Astrocyte of the hippocampus (primary cell): ENCODE measurements around the gene PER3.

Experiments
- DNase-seq: peaks from one replicate; pipeline ENCODE4 v3.0.0; 2011; ENCODE audit warnings: low read depth, low spot score

The PER3 gene

DNA sequence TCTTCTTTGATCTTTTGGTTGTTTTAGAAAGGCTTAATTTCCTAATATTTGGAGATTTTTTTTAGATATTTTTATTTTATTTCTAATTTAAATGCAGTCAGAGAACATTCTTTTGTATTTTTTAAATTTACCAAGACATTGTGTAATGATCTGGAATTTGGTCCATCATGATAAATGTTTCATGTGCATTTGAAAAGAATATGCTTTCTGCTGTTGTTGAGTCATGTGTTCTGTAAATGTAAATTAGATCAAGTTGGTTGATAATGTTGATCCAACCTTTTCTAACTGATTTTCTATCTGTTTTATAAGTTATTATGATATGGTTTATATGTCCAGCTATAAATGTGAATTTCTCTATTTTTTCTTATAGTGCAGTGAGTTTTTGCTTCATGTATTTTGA lies 48.9 kb downstream of the PER3 start:
- DNase-seq: no peak

DNA sequence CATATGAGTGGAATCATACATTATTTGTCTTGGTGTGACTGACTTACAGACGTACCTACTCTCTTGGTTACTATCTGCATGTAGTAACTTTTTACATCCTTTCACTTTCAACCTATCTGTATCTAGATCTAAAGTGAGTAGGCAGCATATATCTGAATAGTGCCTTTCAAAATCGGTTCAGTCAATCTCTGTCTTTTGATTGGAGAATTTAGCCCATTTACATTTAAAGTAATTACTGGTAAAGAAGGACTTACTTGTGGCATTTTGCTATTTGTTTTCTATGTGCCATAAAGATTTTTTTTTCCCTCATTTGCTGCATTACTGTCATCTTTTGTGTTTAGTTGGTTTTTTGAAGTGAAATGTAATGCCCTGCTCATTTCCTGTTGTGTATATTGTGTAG lies 54.6 kb downstream of the PER3 start:
- no peak for DNase-seq

DNA sequence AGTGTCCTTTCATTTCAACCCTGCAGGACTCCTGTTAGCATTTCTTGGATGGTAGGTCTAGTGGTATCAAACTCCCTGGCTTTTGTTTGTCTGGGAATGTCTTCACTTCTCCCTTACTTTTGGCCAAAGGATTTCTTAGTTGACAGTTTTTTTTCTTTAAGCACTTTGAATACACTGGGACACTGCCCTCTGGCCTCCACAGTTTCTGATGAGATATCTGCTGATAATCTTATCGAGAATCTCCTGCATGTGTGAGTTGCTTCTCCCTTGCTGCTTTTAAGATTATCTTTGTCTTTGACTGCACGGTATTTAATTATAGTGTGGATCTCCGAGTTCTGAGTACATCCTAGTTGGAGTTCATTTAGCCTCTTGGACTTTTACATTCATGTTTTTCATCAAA lies 55.4 kb downstream of the PER3 start:
- no peak for DNase-seq

DNA sequence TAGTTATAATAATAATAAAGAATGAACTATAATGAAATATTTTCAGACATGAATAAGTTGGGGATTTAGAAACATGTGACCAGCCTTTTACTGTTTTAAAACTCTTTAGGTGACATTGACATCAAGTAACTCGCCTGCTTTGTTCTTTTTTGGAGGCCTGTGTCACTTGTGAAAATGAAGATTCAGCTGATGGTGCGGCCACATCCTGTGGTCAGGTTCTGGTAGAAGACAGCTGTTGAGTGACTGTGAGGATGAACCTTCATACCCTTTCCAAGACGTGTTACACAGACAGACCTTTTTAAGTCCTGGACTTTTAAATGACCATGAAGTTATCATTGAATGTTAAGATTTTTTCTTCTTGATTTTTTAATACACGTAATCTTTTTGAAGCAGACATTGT lies 58.4 kb downstream of the PER3 start:
- no peak for DNase-seq

DNA sequence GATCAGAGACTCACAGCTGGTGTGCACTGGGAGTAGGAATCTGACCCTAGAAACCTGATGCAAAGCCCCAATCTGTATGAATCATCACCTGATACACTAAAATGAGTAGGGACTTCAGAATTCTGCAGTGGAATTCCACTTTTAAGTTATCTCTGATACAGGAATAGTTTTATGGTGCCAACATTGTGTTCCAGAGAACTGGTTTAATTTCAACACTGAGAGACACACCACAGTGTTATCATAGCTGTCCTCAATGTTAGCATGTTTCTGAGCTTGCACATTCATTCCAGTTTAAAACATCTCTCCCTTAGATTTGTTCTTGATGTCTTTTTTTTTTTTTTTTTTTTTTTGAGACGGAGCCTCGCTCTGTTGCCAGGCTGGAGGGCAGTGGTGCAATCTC lies 61.7 kb downstream of the PER3 start:
- DNase-seq: peak; percentile 34

DNA sequence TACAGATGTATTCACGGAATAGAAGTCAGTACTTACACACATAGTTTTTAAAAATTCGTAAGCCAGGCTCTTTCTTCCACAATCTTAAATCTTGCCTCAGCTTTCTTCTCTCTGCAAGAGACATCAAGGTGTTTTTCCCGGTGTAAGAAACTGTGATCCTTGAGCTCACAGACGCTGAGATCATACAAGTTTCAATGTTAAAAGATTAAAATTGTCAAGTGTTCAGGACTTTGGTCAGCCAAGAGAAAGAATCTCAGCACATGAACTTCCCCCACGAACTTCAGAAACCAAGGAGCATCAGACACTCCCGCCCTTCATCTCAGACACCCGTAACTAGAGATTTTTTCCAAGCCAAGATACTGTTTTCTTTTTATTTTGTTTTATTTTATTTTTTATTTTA lies 62.6 kb downstream of the PER3 start:
- DNase-seq: no peak

DNA sequence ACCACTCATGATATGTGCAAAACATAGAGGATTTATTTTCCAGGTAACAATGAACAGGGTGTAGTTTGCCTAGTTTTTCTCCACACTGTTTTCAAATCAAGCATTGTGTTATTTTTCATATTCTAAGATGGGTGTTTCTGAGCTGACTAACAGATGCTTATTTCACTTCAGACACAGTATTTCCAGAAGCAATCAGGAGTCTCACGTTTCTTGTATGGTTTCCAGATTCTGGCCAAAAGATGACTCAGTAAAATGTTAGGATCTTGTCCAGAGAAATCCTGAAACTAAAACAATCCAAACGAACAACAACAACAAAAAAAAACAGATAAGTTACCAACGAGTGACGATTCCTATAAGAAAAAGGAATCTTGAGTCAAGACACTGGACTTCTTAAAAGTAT lies 63.5 kb downstream of the PER3 start:
- DNase-seq: peak; percentile 60

DNA sequence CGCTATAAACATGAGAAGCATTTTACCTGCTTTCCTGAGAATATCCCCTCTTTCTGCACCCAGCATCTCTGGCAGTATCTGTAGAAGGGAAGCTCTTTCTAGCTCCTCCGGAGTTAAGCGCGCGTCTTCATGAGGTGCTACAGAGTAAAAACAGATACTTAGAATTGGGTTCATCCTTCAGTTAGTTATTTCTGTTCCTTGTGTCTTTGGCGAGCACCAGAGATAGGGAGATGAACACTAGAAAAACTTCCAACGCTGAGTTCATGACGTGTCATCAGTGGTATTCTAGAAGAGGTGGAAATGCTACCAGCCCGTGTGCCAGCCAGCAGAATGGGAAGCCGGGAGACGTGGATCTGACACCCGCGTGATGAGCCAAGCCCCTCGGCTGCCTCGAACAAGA lies 66.7 kb downstream of the PER3 start:
- no peak for DNase-seq

DNA sequence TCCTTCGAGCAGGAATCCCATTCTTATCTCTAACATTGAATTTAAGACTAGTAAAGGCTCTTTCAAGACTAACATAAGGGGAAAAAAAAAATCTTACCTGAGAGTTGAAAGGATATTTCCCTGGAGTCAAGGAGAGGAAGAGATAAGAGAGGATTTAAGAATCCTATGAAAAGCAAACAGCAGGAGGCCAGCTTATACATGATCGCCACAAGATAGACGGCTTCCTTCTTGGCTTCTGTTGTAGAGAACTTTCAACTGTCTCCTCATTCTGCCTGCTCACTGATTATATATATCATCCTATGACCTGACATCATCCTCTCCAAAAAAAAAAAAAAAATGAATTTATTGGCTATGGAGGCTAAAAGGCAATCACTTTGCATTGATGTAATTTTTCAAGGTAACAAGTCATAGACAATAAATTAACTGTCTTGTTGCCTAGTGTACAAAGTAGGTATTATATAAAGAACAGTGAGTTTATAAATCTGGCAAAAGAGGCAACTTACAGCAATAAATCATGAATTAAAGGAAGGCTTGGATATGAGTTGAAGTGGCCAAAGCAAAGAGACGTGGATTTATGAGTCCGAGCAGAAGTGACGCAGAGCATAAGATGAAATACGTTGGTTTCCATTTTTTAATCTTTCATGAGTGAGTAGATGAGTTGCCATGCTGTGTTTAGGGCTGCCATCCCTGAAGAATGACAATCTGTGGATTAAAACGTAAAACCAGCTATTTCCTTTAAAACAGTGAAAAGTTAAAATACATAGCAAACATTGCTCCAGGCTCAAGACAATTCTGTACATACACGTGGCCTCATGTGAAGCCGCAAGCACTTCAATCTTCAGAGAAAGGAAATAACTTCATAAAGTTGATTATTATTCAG lies 69.0 kb downstream of the PER3 start, which contains the start of gene UTS2:
TSS of gene UTS2 (minus strand) at position 262 of the 880 bp plus-strand sequence. CDS start at position 200, 62 bp downstream.
- no peak for DNase-seq

DNA sequence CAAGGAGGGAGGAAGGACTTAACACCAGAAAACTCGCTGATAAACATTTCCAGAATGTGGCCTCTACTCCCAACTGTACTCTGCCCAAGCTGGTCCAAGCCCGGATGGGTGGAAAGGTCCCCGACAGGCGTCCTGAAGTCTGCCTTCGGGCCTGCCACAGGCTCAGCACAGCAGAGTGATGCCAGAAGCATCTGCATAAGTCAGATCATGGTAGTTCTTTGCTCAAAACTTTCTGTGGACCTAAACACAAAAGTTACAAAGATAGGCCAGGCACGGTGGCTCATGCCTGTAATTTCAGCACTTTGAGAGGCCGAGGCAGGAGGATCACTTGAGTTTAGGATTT lies 69.6 kb downstream of the PER3 start:
- DNase-seq: no peak

DNA sequence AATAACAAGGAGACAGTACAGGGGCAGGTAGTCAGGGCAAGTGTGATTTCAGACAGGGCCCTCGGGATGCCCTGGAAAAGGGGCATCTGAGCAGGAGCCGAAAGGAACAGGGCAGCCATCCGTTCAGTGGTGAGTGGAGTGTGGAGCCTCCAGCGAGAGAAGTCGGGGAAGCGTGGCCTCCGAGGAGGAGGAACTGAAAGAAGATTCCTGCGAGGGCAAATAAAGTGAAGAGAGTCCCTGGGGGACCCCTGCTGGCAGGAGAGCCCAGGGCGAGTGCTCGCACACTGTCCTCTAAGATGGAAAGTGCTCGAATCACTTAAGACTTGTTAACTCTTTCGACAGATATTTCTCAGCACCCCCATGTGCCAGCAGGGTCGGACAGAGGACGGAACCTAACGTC lies 72.3 kb downstream of the PER3 start:
- DNase-seq: no peak

DNA sequence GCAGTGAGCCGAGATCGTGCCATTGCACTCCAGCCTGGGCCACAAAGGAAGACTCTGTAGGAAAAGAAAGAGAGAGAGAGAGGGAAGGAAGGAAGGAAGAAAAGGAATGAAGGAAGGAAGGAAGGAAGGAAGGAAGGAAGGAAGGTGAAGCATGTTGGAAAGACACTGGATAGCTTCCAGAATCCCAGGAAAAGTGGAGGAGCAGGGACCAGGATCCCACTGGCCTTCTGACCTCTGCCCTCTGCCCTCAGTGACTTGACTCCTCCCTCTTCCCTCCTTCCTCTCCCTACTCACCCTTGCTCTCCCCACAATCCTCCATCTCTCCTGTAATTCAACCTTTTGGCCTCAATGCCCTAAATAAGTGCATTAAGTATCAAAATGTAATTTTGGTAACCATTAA lies 72.9 kb downstream of the PER3 start:
- no peak for DNase-seq

DNA sequence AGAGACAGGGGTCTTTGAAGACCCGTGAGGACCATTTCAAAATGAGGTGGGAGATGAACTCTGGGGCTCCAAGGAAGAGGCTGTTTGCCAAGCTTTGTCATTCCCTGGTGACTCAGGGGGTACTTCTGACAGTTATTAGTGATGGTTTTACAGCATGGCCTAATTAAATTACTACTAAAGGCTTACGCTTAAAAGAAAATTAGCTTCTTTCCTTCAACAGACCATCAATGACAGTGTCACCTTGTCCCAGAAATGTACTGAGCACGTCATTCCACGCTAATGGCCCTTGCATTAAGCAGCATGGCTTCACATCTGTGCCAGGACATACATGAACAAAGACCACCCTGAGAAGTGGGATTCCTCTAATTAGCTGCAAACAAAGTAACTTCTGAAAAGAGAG lies 73.9 kb downstream of the PER3 start:
- DNase-seq: no peak

DNA sequence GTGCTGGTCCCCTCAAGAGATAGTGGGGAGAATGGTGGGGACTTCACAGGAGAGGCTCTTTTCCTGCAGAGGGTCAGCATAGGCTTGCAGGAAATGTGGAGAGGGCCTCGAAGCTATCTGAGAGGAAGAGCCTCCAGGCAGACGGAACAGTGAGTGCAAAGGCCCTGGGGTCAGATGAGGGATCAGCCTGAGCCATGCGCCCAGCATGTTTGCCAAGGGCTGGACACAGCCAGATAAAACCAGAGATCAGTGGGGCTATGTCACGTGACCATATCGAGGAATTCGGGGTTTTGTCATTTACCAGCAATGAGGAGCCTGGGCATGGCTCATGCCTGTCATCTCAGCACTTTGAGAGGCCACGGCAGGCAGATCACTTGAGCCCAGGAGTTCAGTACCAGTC lies 75.3 kb downstream of the PER3 start:
- no peak for DNase-seq

DNA sequence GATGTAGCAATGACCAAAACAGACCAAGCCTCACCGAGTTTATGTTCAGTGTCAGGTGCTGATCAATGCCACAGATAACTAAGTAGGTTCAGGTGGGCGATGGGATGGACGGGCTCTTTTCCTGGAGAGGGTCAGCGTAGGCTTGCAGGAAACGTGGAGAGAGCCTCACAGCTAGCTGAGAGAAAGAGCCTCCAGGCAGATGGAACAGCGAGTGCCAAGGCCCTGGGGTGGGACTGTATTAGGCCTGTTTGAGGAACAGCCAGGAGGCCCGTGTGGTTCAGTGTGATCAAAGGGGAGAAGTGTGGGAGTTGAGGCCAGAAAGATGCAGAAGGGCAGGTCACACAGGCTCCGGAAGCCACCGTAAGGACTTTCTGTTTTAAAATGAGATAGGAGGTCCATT lies 76.0 kb downstream of the PER3 start:
- no peak for DNase-seq

DNA sequence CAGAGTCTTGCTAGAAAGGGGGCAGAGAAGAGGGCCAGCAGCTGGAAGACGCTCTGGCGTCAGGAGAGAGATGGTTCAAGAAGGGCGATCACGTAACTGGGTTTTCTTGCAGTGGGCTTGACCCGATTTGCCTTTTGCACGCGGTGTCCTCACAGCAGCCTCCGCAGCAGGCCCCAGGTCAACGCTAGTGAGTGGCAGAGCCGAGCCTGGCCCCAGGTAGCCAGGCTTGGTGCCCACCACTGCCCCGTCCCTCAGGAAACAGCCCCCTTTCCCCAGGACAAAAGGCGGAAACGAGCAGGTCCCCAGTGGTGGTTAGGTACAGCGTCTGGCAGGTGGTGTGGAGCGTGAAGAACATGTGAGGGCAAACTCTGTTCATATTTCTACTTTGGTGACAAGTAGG lies 77.4 kb downstream of the PER3 start:
- DNase-seq: no peak

DNA sequence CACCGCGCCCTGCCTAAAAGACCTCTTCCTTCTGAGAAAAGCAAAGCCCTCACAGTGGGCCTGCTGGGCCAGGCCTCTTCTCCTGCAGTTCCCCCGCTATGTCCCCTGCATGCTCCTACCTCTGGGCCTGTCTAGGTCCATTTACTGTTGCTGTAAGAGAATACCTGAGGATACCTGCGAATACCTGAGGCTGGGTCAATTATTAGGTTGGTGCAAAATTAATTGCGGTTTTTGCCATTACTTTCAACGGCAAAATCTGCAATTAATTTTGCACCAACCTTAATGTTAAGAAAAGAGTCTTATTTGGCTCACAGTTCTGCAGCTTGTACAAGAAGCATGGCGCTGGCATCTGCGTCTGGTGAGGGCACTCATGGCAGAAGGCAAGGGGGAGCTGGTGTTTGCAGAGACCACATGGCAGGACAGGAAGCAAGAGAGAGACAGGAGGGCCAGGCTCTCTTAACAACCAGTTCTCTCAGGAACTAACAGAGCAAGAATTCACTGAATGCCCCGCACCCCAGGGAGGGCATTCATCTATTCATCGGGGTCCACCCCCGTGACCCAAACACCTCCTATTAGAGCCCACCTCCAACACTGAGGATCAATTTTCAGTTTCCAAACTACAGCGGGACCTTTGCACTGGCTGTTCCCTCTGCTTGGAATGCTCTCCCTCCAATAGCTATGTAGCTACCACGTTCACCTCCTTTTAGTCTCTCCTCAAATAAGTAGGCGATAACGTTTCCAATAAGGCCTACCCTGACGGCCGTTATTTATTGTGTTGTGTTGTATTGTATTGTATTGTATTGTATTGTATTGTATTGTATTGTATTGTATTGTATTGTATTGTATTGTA lies 78.3 kb downstream of the PER3 start:
- no peak for DNase-seq

DNA sequence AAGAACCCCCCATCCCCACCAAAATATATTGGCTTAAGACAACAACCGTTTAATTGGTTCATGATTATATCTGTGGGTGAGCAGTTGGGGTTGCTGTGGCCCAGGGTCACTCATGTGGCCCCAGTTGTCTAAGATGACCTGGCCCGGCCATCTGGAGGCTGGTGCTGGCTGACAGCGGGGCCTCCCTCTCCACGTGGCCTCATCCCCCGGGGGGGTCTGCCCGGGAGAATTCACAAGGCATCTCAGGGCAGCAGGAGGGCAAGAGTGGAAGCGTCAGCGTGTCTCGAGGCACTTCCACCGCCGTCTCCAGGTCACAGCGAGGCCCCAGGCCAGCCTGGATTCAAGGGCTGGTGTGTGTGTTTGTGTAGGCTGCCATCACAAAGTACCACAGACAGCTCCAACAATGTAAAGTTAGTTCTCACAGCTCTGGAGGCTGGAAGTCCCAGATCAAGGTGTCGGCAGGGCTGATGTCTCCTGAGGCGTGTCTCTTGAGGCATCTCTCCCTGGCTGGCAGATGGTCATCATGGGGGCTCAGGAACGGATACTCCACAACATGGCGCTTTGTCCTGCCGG lies 79.8 kb downstream of the PER3 start:
- no peak for DNase-seq

DNA sequence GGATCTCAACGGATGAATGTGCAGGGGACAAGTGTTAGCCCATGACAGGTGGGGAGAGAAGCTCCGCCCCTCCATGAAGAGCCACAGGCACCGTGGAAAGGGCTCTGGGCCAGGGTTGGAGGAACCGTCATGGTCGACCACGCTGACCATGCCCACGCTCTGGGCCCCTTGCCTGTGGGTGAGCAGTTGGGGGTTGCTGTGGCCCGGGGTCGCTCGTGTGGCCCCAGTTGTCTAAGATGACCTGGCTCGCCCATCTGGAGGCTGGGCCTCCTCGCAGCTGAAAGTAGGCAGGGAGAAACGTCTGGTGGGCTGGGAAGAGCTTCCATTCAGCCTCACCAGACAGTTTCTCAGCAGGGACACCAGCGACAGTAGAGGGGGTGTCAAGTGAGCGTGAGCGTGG lies 81.9 kb downstream of the PER3 start:
- no peak for DNase-seq

DNA sequence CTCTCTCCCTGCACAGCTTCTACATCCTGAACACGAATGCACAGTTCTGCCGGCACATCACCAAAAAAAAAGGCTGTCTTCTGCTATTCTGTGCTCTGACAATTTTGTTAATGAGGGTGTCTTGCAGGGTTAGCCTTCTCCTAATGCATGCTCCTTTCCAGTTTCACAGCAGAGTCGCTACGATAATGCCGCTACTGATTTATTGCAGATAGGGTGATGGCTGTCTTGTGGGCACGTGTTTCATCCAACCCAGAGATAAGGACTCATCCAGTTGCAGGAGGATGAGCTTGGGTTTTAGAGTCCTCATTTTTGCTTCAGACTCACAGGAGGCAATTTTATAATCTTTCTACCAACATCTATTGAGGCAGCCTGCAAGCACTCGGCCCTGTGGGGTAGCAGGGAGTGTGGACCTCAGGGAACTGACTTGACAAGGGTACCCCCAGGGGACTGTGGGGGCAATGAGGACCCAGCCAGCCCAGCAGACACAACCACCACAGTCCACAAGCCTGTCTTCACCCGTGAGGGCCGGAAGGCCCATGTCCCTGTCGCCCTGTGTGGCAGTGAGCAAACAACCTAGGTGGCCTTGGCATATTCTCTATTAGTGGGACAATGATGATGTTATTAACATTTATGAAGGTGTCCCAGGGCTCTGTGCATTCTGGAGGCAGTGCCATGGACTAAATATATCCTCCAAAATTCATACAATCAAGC lies 84.1 kb downstream of the PER3 start:
- DNase-seq: no peak

DNA sequence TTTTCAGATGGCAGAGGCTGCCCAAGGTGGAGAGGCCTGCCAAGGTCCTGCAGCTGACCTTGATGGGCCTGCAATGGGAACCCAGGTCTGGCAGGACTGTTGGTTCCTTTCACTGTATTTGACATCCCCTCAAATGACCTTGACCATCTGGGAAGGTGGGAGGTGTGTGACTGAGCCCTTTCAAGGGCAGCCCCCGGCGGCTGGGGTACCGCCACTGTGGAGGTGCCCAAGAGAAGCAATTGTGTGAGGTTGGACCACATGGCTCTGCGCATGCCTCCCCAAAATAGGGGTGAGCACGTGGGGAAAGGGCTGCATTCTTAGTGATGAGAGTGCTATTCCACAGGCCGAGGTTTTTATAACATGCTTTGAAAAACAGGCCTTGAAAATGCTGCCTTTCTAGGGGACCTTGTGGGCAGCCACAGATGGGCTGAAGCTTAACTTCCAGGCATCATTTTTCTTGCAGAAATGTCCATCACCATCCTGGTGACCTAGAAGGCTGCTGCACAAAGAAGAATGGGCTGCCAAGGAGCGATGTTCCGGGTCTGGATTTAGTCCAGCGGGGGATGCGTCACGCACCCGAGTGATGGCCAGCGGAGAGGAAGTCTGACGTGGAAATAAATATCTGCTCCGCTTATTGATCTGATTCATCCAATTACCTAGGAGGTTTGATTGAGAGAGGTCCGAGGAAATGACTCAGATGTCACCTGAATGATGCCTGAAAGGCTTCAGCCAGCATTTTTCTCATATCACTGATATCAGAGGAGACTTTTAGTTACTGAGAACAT lies 85.2 kb downstream of the PER3 start:
- peak; percentile 60 for DNase-seq
